Skin of body (tissue), 2 donors: Measurements from ENCODE around the gene ASB16. TPM values are rescaled to one million over a fixed set of nuclear protein-coding genes. Genes with fewer than 3 reads are reported as not detected.

ENCODE experiments used
- DNase-seq: peaks from one replicate; lab custom pipeline; 2025; lab: John Stamatoyannopoulos, UW
- total RNA-seq: library from RNA; depleted of rRNA; stranded (reverse); fragments of >200 nt; gene quantifications from one replicate; pipeline ENCODE4 v1.2.3, GENCODE V29; 2014

The ASB16 gene
- total RNA-seq, 1 donor from 2014 or later: 0.89 TPM

DNA sequence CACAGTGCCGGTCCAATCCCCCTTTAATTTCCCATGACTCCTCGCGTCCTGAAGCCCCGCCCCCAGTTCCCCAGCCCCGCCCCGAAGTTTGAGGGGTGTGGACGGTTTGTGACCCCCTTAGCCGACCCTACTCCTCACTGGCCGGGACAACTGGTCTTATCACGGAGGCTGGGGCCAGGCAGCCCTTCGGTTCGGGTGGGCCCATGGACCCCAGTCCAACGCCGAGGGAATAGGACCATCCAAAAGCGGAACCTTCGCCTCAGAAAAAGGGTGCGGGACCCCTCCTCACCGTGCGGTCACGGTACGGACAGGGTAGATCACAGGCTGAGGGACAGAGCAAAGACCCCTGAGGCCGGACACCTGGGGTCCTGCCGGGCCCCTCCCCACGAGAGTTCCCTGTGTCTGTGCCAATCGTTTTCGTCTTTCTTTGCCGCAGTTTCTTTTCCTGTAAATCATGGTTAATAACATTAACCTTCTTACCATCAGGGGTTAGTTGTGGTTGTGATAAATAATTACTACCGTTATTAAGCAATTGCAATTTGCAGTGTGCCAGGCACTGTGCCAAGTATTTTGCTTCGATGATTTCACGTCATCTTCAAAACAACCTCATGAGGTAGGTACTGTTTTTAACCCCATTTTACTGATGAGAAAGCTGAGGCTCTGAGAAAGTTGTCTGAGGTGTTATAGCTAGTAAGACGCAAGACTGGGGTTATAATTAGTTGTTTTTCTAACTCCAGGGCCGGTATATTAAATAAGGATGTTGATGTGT, 16.8 kb downstream of the ASB16 start:
- peak; percentile 59 for DNase-seq

DNA sequence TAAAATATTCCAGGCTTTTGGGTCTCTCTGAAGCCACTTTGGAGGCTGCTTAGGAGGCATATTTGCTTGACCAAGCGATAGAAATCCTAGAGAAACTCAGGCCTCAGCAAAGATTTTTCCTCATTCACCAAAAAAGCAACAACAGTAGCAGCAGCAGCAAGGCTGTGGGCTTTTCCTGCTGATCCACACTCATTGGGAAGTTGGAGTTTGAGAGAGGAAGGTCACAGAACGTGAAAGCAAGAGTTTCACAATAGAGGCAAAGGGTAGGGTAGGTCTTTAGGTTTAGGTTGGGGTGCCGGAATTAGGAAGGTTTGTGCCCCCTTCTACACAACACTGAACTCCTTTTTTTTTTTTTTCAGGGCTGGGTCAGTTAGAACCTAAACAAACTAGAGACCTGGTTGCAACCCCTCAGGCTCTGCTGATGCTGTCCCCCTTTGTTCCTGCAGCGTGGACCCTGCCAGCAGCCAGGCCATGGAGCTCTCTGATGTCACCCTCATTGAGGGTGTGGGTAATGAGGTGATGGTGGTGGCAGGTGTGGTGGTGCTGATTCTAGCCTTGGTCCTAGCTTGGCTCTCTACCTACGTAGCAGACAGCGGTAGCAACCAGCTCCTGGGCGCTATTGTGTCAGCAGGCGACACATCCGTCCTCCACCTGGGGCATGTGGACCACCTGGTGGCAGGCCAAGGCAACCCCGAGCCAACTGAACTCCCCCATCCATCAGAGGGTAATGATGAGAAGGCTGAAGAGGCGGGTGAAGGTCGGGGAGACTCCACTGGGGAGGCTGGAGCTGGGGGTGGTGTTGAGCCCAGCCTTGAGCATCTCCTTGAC, 18.3 kb downstream of the ASB16 start:
- no peak for DNase-seq

DNA sequence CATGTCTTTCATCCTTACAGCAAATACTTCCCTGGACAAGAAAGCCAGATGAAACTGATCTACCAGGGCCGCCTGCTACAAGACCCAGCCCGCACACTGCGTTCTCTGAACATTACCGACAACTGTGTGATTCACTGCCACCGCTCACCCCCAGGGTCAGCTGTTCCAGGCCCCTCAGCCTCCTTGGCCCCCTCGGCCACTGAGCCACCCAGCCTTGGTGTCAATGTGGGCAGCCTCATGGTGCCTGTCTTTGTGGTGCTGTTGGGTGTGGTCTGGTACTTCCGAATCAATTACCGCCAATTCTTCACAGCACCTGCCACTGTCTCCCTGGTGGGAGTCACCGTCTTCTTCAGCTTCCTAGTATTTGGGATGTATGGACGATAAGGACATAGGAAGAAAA, 20.0 kb downstream of the ASB16 start:
- DNase-seq: no peak

DNA sequence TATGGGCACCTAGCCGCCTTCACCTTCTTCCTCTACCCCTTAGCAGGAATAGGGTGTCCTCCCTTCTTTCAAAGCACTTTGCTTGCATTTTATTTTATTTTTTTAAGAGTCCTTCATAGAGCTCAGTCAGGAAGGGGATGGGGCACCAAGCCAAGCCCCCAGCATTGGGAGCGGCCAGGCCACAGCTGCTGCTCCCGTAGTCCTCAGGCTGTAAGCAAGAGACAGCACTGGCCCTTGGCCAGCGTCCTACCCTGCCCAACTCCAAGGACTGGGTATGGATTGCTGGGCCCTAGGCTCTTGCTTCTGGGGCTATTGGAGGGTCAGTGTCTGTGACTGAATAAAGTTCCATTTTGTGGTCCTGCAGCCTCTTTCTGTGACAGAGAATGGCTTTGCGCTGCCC, 20.9 kb downstream of the ASB16 start:
- DNase-seq: no peak

DNA sequence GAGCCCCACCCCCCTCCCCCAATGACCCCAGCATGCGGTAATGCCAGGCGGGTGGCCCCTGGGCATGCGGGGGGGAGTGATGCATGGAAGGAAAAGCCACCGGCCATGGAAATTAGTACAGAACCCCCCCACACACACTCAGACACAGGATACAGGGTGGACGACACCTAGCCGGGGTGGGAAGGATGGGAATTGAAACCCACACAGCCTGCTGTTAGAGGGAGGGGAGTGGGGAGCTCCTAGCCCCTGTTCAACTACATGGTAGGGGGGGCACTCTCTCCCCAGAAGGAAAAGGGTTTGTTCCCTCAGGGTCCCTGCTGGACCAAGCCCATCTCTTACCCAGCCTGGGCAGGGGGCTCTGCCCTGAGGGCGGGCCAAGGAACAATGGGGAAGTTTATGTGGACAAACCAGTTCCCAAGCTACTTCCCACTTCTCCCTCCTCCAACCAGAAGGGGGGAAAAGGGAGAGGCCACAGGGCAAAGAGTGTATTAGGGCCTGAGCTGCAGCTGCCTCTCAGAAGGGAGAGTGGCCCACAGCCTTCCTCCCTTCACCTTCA, 21.5 kb downstream of the ASB16 start:
- DNase-seq: no peak

DNA sequence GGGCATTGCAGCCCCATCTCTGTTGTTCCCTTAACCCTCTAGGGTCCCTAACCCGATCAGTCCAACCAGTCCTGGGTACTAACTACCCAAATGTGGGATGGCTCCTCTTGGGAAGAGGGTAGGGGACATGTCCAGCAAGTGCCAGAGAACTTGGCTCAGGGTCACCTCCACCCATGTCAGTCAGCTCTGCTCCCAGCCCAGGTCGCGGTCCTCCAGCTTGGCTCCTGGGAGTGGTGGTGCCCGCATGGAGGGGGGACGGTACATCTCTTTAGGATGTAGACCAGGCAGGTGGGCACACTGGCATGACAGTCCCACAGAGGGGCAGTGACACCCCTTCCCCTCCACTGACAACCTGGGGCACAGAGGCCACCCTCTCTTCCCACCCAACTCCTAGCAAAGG, 22.2 kb downstream of the ASB16 start:
- DNase-seq: no peak

DNA sequence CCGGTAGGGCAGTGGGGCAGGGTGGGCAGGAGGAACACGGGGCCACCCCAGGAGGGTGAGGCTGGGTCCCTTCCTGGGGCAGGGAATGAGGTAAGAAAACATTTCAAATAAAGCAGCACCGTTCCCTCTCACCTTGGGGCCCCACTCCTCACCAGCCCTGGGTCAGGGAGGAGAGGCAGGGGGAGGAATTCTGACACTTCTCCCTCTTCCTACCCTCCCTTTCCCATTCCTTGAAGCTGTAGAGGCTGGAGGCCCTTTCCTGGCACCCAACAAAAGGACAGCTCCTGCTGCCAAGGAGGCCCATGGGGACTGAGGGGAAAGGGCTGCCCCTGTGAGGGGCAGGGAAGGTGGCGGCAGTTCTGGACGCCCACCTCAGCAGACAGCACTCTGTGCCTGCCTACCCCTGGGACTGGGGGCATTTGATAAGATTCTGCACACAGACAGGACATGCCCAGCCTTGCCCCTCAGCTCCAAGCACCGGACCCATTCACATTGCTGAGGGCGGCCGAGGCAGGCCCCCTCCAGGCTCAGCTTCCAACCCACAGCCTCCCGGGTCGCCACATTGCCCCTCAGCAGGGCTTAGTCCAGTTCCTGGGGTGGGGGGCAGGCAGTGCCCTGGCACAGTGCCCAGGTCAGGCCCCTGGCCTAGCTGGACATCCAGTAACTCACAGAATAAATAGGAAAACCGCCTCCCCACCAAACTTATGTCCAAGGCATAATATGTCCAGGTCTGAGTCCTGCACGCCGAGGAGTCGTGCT, 23.0 kb downstream of the ASB16 start:
- DNase-seq: no peak

DNA sequence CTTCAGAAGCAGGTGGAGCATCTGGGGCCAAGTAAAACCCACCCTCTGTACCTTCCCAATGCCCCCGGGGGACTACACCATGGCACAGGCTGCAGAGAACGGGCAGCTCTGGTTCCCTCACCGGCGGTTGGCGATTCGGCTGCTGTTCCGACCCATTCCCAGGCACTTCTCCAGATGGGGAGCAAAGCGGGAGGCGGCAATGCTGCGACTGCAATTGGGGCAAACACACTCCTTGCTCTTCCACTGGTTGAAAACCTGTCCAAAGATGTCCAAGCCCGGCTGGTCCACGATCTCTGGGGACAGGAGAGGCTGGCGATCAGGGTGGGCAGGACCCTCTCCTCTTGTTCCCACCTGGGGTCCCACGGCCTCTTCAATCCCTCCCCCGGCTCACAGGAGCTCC, 26.6 kb downstream of the ASB16 start:
- DNase-seq: no peak

DNA sequence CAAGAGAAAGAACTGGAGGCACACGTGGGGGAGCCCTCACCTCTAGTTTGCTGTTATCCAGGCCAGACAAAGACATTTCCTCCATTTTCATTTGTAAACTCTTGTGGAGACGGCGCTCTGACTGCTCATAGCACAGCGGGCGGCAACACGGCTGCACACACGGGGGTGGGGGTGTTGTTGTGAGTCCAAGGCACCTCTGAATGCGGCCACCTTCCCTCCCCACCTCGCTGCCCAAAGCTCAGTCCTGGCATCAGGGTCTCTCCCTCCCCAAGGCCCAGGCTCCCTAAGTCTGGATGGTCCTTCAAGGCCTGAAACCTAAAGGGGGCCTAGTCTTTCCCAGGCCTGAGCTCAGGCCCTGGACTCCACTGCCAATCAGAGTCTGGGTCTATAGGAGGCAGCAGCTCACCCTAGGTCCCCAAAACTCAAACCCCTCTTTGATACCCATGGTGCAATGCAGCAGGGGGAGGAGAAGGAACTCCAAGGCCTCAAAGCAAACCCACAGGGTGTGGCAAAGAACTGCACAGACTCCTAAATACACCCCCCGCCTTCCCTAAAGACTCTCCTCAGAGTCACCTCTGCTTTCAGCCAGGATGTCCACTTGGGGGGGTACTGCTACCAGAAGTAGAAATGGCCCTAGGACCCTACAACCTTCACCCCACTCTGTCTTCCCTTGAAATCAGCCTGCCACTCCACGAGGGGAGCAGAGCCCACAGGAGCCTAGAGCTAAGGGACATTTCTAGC, 27.6 kb downstream of the ASB16 start:
- peak; percentile 58 for DNase-seq

DNA sequence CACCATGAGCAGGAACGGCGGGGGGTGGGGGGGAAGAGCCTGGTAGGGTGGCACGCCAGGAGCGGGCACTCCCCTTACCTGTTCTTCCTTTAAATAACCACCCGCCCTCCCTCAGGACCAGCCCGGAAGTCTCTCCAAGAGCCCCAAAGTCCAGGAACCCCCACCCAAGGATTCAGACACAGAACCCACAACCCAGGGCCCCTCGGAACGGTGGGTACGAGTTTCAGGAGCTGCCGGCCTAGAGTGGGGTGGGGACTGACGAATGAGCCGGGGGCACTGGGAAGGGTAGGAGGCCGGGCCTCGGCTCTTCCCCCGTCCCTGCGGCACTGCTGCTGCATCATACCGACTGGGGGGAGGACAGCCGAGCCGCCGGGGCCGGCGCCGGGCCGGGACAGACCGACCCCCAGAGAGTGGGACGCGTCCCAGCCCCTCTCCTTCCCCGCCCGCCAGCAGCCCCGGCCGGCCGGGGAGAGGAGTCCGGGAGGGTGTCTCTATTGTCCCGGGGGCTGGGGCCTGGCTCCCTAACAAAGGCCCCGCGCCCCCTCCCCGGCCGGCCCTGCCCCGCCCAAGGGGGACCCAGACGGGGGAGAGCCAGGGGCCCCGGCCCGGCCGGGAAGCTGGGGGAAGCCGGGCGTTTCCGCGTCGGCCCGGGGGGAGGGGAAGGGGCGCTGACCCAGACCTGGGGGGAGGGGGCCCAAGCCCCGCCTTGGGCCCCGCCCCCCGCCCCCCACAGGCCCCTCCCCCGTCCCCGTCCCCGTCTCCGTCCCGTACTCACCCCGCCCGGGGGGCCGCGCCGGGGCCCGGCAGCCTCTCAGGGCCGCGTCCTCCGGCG, 28.4 kb downstream of the ASB16 start:
- DNase-seq: no peak

DNA sequence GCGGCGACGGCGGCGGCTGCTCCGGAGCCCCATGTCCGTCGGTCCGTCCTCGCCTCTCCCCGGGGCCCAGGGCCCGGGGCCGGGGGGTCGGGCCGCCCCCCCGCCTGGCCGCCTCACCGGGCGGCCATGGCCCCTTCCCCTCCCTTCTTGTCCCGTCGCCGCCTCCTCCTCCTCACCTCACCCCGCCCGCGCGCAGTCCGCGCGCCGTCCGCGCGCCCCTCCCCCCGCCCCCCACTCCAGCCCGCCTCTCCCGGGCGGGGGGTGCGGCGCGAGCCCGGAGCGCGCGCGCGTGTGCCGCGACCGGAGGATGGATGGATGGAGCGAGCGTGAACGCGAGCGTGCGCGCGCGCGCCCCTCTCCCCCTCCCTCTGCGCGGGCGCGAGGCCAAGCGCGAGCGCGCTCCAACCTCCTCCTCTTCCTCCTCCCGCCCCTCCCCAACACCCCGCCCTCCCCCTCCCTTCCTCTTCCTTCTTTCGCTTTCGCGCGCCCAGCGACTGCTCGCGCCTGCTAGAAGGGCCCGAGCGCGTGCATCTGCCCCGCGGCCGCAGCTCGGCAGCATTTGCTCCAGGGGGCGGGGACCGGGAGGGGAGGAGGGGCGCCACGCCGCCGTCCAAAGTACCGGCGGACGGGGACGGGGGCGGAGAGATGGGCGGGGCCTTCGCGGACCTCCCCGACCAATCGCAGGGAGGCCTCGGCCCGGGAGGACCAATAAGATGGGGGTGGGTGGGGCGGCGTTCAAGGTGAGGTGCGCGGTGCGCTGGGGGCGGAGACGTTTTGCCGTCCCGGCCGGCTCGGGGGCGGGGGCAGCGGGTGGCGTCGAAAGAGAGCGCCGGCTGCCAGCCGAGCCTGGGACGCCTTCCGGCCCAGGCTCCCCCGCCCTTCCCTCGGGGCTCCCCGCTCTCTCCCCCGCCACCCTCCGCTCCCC, 29.3 kb downstream of the ASB16 start, which contains the start of gene ATXN7L3:
Gene ATXN7L3, minus strand, starts transcription at position 332 of the 925 bp plus-strand sequence. CDS start 1,814 bp downstream, outside the sequence.
- DNase-seq: peak; percentile 97

DNA sequence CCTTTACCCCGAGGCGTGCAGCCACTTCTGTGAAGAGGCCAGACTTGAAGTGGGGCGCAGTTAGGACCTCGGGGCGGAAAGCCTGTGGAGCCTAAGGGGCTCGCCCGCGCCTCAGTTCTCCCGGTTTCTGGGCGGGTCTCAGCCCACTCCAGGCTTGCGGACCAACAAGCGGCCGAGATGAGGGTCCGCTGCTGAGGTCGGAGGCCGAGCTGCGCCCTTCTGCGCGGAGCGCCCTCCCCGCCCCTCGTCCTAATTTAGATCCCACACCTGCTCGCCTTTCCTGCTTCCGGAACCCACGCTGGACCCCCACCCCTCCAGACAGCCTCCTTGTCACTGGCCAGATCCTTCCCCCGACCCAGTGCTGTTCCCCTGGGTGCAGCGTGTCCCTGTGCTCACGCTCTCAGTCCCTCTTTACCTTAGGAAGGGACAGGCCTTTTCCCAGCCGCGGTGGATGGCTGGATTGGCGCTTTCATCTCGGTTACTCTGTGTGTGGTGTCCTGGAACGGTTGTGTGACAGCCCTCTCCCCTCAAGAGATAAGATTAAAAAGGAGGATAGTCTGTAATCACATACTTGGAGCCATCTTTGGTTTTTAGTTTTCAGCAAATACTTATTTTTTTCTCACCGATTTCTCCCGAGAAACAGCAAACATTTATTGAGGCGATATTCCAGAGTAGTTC, 30.1 kb downstream of the ASB16 start:
- DNase-seq: no peak

DNA sequence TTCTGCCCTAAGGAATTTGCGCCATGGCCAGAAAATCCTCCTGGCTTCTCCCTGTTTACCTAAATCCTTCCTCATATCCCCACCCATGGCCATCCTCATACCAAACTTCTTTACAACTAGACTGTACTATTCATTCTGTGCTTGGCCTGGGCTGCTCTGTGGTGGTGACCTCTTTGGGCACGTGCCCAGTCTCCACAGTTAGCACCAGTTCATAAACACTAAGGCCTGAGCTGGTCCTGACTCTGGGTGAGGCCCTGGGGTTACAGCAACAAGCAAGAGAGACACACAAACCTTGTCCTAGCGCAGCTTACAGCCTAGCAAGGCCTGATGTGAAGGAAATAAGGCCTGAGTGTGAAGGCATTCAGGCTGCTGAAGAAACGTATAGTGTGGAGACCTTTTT, 32.3 kb downstream of the ASB16 start:
- no peak for DNase-seq

DNA sequence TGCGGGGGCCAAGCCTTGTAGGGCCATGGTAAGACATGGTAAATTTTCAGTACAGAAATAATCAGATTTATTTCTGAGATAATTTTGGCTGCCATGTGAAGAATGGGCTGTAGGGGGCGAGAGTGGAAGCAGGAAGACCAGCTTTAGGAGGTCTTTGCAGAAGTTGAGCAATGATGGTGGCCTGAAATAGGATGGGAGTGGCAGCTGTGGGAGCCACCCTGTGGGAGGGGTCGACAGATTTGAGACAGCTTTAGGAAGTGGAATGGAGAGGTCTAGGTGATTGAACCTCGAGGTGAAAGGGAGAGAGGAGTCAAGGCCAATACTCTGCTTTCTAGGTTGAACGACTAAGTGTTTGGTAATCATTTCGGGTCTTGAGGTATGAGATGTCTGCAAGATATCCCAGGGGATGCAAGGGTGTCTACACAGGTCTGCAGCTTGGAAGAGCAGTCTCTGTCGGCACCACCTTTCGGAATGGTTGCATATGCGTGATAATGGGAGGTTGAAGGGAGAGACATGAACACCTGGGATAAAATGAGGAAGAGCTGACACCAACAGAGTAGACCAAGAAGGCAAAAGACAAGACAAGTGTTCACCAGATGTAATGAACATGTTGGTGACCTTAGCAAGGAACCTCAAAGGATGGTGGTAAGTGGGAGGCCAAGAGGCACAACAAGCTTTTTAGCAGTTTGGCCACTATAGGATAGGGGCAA, 33.4 kb downstream of the ASB16 start:
- no peak for DNase-seq

DNA sequence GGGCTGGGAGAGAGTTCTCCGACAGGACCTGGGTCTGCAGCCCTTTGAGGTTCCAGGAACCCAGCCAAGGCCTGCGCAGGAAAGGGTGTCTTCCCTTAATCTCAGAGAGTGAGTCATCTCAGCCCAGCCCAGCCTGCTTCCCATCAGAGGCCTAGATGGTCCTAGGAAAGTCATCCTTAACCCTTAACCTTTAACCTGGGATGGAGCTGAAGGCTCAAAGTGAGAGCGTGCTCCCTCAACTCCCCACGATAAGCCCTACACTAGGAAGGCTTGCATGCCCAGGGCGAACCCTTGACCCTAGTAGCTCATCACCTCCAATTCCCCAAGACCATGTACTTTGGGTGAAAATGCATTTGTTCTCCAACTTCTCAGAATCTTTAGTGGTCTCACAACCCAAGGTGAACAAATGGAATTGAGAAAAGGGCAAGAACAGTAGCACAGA, 34.0 kb downstream of the ASB16 start:
- no peak for DNase-seq

DNA sequence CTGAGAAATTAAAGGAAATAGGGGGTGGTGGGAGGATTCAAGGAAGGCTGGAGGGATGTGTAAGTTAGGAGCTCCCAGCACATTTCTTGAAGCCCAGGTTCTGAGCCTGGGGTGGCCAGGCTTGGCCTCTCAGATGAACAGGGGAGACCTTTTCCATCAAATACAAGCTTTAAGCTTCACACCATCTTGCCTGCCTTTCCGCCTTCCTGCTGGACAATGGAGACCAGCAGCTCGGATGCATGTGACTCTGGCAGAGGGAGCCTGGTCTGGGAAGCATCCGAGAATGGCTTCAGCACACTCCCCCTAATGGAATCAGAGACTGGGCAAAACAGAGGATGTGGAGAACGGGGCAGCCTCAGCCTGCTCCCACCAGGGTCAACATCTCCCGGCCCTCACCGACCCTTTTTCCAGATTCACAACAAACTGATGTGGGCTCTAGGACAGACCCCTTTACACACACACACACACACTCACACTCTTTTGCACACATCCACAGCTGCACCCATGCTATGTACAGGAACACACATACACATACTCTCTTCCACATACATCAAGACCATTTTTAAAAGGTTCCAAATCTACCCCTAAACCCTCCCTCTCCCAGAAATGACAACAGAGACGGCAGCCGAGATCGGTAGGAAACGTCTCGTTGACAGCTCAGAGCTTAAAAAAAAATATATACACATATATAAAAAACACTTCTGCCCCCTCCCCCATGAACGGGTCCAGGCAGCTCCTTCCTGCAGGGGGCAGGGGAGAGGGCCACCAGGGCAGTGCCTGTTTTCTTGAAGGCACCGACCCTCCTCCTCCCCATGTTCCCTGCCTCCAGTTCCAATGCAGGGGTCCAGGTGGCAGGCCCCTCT, 35.7 kb downstream of the ASB16 start:
- DNase-seq: no peak

DNA sequence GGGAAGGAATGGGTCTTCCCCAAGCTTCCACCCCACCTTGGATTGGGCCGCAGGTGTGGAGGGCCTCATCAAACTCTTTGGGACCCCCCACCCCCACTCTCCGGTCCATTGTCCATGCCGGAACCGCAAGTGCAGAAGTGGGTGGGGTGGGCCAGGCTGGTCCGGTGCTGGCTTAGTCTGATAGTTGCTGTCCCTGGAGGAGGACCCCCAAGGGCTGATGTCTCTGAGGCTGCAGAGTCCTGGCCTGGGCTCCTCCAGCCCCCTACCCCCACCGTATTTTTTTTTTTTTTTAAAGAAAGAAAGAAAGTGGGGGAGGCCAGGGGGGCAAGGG, 36.3 kb downstream of the ASB16 start:
- DNase-seq: no peak
